ENCODE results near the gene IL18R1.

IL18R1 gene

DNA sequence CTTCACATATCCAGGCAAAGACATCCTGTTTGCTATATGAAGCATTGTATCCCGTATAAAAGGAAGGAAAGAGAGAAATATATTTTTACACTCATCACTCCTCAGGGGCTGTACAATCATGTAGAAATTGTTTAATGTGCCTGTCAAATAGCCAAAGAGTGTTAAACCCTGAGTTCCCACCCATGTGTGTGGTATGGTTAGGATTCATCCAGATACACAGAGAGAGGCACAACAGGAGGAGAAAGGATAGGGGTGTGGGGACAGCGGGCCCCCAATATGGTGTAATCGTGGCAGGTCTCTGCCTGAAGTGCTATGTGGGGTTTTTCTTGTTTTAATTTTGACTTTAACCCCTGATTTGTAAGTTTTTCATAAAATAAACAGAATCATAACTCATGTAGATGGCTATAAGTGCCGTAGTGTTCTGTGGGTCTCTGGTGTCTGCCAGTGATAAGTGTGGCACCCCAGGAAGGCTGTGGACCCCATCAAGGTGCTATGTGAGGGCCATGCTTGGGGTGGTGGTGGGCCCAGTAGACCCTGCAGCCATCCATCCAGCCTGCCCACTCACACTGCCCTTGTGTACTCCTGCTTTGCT is 10.2 kb upstream of the IL18R1 start:
- no peak for DNase-seq (ENCODE audit: low read depth)

DNA sequence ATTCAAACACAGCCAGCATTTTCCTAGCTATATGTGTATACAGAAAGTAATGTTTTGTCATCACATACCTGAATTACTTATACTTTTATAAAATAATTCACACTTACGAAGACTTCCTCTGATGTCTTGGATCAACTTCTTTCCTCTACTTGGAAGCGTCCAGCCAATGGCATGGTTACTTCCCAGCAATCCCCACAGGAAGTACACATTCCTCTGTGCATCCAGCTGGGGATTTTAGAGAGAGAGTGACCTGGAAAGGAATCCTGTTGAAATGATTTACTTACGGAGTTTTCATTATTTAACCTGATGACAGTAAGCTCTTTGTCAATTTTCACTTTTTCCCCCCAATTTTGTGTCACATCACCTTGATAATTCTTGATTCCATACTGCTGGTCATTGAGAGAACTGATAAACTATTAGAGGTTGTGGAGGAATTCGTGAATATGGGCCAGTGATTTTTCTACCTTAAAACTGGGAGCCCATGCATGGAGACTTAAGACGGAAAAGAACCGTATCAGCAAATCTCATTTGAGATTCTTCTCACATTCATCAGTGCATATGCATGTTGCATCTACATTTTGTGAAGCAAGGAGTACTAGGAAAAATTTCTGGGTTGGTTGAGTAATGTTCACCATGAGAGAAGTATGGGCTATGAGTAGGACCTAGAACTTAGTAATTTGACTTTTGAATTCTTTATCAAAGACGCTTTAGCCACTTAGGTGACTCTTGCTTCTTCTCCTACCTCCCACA is 9.0 kb upstream of the IL18R1 start:
- no peak for DNase-seq (ENCODE audit: low read depth)

DNA sequence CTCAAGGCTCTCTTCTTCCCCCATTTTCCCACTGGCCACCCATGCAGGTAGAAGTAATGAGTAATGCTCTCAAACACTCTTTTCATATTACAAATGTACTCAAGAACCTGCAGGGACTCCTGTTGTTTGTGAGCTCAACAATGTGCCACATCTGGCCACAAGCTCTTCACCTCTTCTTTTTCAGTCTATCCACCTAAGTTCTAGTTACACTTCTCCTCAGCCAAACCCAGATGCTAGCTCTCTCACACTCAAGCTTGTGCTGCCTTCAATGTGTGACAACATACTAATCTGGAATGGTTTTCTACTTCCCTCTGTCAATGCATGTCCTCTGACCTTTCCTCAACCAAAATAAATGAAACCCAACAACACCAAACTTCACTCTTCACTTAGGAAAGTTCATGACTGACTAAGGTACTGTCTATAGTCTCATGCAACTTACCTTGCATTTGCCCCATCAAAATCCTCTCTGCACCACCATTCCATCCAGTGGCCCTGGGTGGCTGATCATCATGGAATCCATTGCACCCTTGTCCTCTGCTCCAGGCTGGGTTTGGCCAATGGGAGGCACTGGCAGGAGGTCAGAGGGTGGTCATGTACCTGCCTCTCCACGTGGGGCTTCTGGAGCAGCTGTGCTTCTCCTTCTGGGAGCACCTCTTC is 5.3 kb upstream of the IL18R1 start:
- no peak for DNase-seq (ENCODE audit: low read depth)

DNA sequence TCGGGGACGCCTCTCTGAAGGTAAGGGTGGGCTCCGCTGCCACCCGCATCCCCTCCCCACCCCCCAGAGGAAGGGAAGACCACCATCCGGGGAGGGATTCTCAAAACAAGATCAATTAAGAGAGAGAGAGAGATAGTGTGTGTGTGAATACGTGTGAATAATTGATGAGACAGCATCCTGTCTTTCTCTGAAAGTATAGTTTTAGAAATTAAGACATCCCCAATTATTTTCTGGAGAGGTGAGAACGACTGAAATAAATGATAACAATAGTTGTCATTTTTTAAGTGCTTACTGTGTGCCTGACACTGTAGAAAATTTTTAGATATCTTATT is 751 bp downstream of the IL18R1 start:
- DNase-seq (ENCODE audit: low read depth): no peak

DNA sequence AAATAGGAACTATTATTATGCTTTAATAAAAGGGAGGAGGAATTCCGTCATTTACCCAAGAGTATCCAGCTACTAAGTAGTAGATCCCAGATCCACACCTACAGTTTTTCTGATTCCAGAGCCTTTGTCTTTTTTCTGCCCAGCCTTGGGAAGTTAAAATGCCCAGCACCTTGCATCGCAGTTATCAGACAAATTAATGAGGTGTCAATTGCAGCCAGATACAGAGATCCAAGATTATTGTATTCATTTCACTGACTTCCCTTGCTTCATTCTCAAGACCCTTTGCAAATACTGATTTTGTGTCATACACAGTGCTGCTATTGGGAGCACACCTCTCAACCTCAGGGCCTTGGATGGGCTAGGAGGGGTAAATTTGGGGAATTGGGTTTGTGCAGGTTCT is 1.1 kb downstream of the IL18R1 start:
- no peak for DNase-seq (ENCODE audit: low read depth)

DNA sequence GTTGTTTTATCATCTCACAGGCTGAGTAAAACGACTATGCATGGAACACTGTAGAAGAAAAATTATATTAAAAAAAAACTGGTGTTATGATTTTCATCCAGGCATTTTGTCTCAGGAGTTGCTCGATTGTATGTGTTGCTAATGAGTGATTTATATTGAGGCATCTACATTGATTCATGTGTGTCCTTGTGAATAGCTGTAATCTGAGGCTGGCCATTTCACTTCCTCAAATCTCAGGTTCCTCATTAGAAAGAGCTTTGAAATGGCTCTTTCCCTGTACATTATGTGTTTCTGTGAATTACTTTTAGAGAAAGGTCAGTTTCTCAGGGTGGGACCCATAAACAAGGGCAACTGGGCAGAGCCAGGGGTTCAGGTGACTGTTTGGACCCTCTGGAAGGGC is 2.3 kb downstream of the IL18R1 start:
- no peak for DNase-seq (ENCODE audit: low read depth)

DNA sequence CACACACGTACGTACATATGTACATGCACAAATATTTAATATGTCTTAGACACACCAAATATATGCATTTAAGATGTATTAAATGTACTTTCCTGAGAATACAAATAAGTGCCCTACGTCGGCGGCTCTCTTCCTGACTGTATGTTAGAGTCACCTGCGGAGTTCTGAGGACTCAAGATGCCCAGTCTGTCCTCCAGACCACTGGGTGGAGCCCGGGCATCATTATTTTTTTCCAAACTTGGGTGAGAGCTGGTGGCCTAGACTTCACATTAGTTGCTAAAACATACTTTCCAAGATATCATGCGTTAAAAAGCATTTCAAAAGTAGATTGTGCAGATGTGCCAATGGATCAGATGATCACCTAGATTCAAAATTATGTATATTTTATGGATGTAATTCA is 2.9 kb downstream of the IL18R1 start:
- DNase-seq (ENCODE audit: low read depth): no peak

DNA sequence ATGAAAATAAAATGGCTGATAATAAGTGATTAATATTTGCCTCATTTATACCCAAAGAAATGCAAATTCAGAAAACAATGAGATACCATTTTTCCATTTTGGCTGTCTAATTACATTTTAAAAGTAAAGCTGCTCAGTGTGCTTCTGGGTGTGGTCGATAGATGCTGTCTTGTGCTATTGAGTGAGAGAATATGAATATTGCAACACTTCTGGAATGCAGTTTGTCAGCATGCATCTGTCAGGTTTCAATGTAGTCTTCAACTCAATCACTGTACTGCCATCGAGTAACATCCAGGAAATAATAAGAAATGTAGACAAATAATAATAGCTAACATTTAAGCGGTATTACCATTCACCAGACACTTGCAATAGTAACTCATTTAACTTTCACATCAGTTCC is 3.9 kb downstream of the IL18R1 start:
- DNase-seq (ENCODE audit: low read depth): no peak

DNA sequence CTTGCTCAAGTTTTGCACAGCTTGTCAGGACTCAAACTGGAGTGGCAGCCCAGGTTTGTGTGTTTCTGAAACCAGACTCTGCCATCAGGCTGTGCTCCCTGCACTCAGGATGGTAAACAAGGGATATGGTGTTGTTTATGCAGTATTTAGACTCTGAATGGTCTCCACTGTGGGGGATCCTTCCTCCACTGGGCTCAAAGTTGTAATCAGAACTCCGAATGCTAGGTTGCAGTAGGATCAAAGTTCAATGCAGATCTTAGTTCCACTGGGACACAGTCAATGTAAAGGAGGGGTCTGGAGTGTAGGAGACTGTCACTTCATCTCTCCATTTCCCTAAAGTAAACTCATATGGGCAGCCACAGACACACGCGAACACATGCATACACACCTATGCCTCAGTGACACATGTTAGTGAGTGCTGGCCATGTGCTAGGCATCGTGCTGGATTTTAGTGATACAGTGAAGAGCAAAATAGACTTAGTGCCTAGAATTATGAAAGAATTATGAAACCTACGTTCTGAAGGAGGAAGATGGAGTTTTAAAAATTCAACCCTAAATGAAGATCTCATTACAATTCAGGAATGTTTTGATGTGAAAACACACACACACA is 6.1 kb downstream of the IL18R1 start:
- DNase-seq (ENCODE audit: low read depth): no peak

DNA sequence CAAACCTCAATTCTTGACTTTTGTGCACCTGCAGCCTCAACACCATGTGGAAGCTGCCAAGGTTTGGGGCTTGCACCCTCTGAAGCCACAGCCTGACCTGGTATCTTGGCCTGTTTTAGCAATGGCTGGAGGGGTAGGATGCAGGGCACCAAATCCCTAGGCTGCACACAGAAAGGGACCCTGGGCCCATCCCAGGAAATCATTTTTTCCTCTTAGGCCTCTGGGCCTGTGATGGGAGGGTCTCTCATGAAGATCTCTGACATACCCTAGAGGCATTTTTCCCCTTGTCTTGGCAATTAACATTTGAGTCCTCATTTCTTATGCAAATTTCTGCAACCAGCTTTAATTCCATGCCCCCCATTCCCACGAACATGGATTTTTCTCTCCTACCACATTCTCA is 10.2 kb downstream of the IL18R1 start:
- no peak for DNase-seq (ENCODE audit: low read depth)

DNA sequence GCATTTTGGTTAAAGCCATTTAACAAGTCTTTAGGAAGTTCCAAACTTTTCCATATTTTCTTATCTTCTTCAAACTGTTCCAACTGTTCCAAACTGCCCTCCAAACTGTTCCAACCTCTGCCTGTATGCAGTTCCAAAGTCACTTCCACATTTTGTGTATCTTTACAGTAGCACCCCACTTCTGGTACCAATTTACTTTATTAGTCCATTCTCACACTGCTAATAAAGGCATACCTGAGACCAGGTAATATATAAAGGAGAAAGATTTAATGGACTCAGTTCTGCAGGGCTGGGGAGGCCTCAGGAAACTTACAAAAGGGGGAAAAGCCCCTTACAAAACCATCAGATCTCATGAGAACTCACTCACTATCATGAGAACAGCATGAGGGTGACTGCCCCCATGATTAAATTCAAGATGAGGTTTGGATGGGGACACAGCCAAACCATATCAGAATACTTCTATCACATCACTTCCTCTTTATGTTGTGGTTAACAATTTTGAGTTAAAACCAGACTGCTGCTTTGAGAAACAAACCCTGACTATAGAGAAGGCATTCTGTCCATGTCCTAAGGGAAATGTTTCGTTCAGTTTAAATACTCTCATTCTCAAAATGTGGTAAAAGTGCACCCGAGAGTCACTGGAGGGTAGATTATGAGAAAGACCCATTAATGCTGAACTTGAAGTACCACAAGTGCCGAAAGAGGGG is 11.0 kb downstream of the IL18R1 start:
- no peak for DNase-seq (ENCODE audit: low read depth)

DNA sequence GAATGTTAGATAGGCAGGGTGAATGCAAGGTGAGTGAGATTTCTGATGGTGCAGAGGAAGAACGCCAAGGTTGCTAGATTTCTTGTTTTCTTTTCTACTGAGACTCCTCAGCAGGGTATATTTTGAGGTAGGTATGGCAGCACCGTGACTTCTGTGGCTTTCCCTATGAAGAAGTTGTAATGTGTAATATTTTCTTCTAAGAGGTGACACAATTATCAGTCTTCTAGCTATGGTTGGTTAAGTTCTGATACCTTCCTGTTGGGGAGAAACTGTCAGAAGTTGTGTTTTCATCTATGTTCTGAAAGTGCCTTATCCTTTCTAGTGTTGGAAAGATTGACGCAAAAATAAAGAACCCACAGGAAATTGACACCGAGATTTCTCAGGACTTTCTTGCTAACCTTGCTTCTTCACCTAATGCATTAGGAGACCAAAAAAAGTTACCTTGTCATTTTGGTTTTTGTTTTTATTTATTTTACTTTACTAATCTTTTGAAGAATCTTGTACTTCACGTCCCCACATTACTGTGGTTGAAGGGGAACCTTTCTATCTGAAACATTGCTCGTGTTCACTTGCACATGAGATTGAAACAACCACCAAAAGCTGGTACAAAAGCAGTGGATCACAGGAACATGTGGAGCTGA is 11.9 kb downstream of the IL18R1 start:
- no peak for DNase-seq (ENCODE audit: low read depth)

DNA sequence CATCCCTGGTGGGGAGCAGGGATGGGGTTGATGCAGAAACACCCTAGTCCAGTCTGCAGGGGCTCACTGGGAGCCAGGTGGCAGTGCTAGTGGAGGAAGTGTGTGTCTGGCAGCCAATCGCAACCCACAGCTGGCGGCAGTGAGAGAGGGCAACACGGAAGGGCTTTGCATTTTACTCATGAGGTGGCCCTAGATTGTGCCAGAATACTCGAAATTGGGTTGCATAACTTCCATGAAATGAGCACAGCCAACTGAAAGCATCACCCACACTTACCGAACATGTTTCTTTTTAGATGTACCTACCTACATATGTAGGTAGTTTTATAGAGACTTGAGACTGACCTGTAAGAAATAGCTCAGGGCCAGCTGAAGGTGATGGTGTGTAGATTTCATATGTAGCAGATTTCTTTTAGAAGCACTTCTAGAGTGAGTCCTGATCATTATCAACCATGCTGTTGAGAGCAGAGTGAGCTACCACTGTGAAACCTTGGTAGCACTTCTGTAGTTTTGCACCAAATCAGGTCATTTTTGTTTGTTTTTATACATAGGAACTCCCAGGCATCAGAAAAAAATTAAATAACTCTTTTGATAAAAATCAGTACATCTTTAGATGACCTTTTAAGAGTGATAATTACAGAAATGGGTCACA is 13.0 kb downstream of the IL18R1 start:
- DNase-seq (ENCODE audit: low read depth): no peak

DNA sequence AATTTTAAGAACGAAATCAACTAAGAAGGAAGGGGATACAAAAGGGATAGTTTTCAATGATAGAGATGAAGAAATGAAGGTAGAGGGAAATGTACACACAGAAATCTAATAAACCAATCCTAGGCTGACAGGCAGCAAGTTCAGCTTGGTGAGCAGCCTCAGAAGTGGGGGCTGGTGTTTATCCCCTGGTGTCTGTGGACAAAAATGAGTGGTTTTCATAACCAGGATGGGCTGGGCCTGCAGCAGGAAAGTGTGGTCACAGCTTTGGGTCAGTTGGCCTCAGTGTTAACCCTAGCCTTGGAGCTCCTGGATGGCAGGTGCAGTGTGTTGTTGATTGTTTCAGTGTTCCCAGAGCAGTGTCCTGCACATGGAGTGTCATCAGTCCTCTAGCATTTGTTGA is 14.3 kb downstream of the IL18R1 start:
- no peak for DNase-seq (ENCODE audit: low read depth)

DNA sequence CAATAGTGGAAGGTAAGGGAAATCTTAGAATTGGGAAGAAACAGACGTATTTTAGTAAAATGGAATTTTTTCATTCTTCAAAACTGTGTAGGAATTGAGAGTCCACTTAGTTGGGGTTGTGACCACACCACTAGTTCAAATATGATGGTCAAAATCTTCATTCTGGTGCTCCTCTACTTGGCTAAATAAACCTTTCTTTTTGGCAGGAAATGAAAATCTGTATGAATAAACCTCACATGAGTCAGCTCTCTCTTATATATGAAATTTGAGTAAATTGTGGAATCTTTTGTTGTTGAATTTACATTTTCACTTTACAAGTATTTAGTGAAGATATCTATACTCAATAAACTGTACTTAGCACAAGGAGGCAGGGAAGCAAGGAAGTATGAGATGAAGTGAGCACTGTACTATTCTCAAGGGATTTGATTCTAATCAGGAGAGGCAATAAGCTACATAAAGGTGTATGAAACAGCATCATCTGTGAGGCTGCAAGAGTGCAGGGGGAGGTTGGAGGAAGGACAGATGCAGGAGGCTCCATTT is 20.5 kb downstream of the IL18R1 start:
- no peak for DNase-seq (ENCODE audit: low read depth)

DNA sequence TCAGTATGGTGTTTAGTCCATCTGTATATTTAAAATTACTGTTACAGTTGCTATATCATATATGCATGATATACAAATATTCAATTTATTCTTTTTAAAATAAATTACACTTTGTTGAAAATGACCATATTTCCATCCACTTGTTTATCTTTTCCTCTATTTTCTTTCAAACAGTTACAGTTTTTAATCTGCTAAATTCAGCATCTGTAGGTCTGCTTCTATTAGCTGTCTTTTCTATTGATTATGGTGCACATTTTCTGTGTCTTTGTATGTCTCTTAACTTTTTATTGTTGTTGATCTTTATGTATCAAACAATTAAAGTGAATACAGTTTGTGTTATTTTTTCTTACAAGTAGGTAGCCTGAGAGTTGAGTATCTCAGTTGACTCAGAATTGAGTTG is 28.1 kb downstream of the IL18R1 start:
- DNase-seq (ENCODE audit: low read depth): no peak

DNA sequence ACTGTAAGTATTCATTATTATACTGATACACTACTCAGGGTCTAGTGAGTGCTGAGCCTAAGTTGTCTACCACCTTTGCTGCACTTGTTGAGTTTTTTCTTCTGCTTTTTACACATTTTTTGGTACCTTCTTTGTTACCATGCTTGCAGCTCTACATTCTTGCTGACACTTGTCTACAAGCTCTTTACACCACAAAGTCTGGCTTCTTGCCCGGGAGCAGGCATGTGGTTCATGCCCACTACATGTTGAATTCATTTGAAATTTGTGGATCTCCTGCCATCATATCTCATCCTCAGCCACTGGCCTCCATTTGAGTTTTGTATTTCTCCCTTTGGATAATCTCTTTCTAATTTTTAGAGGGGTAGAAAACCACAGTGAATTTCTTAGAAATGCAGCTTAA is 29.9 kb downstream of the IL18R1 start:
- no peak for DNase-seq (ENCODE audit: low read depth)

DNA sequence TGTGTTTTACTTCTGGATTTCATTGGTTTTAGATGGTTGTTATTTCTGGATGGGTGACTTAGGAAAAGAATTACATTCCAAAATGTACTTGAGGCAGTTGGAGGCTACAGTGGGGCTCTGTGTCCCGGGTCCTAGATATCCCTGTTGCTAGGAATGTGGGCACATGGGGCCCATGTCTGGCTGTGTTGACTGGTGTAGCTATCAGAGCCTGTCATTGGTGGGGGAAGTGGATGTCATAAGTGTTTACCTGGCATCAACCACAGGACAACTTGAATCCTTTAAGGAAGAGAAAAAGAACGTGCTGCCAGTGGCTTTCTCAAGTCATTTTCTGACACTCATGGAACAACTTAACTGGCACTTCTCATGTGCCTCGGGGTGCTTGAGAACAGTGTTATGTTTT is 30.4 kb downstream of the IL18R1 start:
- DNase-seq (ENCODE audit: low read depth): no peak

DNA sequence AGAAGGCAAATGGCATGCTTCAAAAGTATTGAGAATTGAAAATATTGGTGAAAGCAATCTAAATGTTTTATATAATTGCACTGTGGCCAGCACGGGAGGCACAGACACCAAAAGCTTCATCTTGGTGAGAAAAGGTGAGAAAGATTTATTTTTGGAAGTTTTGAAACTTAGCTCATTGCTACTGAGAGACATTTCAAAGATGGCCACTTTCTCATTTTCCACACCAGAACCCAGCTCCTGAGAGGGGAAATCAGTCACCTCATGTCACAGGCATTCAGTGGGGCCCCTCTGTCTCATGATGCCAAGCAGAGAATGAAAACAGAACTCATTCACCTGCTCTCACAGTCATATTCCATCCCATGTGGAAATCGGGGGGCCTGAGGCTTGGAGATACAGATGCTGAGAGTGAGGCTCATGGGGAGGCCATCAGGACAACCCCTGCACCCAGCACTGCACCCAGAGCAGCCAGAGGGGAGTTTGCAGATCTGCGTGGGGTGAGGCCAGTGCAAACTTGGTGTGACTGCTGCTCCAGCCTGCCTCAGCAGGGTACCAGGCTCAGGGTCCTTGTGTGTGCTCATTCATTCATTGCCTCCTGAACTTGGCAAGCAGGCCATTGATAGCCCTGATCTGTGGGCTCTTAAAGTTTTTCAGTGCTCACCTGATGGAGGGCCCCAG is 31.4 kb downstream of the IL18R1 start:
- DNase-seq (ENCODE audit: low read depth): no peak

DNA sequence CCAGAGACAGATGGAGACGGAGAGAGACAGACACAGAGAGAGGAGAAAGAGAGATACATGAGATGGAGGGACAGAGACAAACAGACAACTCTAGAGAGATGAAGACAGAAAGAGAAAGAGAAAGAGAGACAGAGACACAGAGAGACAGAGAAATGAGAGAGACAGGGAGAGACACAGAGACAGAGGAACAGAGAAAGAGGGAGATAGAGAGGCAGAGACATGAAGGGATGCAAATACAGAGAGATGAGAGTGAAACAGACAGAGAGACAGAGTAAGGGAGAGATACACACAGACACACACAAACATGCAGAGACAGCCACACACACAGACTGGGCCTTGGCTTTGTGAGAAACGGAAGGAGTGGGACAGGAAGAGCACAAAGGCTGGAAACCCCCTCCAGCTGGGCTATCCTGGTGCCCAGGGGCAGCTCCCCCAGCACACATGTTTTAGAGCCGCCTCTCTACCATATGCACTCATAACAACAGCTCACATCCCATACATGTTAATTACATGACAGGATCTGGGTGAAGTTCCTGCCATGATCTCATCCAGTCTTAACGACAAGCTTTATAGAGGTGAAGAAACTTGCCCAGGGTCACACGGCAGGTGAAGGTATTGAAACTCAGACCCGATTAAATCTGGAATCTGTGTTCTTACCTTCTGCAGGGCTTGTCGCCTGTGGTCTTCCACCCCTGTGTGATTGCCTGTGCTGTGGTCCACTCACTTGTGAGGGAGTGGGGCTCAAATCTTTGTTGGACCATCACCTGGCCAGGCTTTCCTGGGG is 32.4 kb downstream of the IL18R1 start:
- no peak for DNase-seq (ENCODE audit: low read depth)
